Activated CD4-positive, alpha-beta T cell treated with anti-CD3 and anti-CD28 coated beads, Interleukin-2, Interleukin-6, amounts not matched to agents 100 ng/mL and 50 ng/mL, durations not matched to agents 16 hours and 8 hours (primary cell): Measurements from ENCODE around the gene LDLRAD4.

Experiments used
- DNase-seq: peaks from one replicate; pipeline ENCODE4 v3.0.0-alpha.2; 2020

Gene LDLRAD4

DNA sequence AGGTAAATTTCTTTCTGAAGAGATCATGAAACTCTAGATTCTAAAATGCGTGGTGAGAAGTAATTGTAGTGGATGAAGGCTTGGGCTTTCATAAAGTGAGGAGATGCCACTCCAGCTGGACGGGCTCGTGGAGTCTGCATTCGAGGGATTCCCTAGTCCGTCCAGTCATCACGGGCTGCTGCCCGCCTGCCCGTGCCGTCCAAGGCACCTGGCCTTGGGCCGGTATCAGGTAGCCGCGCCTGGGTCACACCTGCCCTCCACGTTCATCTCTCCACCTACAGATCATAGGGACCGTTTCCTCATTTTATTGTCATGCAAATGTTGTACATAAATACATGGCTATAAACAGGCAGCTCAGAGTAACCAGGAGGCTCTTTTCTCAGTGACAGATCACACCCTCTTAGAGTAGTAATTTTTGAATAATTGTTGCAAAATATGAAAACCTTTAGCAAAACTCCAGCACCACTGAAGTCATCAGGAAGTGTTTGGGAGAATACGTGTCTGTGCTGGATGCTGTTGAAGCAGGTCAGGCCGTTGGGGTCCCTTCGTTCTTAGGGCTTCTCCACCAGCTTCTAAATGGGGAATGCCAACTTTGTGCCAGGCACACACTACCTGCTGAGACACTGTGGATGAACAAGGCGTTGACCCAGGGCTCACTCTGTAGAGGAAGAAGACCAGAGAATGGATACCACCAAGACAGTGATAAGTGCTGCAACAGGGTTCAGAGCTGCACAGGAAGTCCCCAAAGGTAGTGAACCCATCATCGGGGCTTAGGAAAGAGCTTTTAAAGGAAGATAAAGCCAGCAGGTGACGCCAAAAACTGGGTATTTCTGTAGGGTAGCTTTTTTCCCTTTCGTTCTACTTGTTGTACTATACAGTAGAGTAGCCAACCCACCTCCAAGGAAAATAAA is 395.3 kb downstream of the LDLRAD4 start:
- DNase-seq, result no peak

DNA sequence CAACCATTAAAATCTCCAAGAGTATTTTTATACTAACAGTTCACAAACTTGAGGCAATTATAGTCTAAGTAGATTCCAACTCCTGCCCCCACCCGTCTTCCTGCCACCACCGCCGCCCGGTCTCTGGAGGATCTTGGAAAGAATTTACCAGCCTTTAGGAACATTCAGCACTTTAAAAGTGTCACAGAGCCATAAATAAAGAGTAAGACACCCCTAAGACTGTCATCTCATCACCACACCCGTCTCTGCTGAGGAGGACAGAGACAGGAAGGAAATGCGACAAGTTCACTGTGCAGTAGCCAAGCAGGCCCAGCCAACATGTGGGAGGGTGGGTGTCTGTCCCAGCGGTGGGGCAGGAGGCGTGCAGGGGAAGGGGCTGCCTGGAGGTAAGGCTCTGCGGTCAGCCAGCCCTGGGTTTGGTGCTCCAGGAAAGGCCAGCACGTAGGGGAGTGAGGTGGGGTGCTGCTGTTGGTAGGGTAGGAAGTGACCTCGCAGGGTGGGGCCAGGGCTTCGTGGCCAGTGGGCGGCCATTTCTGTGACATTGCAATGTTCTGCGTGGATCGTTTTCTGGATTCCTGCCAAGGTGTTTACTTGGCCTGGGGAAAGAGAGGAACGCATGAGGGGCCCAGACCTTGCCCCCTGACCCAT is 396.2 kb downstream of the LDLRAD4 start:
- DNase-seq, result peak; percentile 50

DNA sequence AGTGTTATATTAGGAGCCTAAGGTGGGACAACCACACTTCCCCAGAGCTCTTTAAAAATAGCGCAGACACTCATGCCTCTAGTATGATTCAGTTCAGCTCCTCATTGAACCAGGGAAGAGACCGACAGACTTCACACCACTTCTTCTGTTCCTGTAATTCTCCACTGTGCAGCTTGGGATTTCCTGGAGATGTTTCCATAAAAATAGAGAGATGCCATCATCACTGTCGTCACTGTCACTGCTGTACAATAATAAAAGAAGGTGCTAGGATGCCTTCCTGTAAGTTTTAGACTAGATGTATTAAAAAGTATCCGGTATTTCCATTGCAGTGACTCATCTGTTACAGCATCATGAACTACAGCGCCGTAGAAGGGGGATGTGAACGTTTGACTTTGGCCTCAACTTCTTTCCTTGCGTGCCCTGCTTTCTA is 396.9 kb downstream of the LDLRAD4 start:
- DNase-seq, result peak; percentile 52

DNA sequence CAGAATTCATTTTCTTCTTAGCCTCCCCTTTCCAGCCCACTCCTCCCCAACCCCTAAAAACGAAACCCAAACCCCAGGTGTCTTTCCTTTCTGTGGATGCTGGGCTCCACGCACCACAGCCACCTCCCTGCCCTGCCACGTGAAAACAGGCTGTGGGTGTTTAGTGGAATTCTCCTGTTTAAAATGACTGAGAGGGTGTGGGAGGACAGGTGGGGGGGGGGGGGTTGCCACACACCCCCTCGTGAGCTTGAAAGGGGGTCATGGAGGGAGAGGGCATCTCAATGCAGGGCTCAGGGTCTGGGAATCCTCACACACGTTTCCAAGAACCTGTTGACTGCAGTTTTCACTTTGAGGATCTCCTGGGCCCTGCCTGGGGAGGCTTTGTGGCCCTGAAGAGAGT is 397.5 kb downstream of the LDLRAD4 start:
- DNase-seq, result peak; percentile 34

DNA sequence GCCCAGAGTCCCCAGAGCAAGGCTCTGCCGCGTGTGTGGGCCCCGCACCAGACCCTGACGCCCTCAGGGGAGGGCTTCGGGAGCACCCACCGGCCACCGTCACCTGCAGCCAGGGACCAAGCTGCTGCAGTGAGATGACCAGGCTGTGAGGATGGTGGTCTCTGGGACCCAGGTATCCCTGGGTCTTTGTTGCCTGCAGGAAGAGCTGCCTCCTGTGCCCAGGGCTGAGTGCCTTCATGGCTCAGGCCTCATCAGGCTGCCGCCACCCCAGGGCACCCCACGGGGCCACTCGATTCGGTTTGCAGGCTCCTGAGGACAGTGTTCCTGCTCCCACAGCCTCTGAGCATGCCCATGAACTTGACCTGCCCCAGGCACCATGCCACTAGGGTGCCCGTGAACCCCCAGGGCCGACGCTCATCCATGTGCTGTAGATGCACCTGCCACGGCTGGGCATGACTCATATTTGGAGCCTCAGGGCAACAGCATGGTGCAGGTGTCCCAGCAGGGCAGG is 398.0 kb downstream of the LDLRAD4 start:
- no peak for DNase-seq

DNA sequence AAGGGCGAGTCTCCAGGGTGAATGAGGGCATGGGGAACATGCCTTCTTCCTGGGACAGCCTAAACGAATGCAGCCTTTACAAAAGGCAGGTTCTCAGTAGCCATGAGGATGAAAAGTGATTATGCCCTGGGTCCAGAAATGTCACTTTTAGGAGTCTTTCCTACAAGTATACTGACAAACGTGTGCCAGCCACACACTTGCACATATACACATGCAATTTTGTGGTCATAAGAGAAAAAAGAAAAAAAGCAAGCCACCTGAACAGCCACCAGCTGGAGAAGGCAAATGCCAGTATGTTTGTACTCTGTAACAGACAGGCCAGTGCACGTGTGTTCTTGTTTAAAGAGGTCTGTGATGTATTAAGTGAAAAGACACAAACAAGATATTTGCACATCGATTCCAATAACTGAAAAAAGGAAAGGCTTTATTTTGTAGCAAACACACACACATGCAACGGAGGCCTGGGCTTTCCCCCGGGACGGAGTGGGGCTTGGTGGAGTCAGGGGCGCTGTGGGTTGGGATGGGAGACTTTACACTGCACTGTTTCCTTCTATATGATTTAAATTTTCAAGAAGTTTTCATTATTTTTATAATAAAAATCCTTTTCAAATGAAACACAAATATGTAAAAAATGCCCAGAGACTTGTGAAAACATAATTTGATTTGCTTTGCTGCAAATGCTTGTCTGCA is 399.4 kb downstream of the LDLRAD4 start:
- no peak for DNase-seq

DNA sequence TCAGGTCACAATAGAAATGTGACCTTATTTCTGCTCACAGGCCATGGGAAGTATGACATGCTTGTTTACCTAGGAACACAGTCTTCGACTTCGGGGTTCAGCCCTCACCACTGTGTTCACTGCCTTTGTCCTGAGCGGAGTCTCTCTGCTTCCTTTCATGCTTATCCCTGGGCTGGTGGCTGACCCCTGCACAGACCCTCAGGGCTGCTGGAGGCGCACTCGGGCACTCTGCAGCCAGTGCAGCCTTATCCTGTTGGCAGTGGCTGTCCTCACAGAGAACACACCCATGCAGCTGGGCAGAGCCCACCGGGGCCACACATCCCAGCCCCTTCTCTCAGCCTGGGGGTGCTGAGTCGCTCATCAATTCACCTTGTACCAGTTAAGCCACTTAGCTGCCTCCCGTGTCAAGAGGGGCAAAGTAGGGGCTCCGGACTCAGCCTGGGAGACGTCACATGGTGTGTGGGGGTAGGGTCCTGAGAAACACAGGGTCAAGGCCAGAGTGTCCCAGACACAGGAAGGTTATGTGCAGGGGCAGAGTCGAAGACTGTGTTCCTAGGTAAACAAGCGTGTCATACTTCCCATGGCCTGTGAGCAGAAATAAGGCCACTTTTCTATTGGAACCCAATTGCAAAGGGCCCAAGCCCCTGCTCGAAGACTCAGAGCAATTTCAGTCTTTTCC is 400.3 kb downstream of the LDLRAD4 start:
- DNase-seq, result no peak

DNA sequence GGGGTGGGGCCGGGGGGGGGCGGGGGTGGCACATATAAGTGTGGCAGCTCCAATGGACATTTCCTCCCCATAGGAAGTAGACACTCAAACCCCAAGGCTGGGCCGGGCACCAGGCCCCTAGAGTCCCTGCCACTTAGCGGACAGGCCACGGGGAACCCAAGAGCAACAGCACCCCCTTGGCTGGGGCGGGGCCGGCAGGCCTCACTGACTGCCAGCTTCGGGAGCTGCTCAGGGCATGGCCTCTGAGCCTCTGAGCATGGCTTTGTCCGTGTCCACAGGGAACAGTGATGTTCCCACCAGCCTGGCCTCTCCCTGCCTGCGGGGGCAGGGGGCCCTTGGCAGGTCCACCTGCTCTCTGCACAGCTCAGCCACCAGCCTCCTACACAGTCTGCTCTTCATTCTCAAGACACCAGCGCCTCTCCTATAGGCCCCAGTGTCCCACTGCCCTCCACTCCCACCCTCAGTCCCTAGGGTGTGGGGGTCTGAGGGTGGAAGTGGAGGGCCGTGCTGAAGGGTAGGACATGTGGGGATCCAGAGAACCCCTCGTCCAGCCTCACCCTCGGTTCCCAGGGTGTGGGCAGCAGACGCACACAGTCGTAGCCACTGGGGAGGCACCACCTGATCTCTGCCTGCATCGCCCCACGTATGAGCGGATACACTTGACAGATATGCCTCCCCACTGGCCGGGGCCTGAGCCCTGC is 401.1 kb downstream of the LDLRAD4 start:
- no peak for DNase-seq

DNA sequence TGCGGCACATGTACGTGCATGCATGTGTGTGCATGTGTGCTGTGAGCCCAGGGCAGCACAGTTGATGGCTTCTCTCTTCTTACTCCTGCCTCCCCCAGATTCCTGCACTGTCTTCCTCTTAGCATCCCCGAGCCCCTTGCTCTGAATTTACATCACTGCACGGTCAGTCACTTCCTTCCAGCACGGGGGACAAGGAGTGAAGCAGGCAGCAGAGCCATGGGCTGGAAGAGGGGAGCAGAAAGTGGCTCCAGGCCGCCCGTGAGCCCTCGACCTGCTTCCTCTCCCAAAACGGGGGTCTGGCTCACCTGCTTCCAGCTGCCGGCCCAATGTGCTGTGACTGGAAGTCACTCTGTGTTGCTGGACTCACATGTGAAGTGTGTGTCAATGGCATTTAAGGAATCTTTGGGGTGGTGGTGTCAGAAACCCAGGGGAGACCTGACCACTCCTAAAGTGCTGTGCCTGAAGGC is 401.7 kb downstream of the LDLRAD4 start:
- DNase-seq, result no peak

DNA sequence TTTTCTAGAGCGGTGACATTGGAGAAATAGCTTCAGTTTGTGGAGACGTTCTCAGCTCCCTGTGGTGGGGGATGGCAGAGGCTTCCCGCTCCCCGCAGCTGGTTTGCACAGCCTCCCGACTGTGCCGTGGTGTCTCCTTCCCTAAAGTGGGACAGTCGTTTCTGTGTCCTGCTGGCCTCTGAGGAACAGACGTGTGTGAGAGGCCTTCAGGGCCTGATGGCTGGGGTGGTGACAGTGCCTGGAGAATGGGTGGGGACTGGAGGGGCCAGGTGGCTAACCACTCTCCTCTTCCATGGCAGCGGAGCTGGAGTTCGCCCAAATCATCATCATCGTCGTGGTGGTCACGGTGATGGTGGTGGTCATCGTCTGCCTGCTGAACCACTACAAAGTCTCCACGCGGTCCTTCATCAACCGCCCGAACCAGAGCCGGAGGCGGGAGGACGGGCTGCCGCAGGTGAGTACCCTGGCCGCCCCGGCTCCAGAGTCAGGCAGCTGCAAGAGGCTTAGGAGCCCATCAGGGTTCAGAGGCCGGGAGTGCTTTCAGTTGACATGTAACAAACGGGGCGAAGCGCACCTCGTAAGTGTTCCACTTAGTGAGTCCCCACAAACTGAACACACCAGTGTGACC is 402.4 kb downstream of the LDLRAD4 start:
- DNase-seq, result no peak

DNA sequence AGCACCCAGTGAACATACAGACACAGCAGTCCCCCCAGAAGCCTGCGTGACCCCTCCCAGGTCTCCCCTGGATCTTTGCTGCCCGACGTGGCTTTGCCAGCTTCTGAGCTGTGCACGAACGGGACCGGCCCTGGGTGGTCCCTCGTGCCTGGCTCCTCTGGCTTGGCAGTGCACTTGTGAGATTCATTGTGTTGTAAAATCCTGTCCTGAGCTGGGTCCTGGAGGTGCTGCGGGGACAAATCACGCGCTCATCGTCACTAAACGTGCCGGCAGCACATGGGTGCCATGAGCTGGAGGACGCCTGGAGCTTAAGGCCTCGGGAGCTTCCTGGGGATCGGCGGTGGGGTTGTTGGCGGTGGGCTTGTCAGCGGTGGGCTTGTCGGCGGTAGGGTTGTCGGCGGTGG is 402.9 kb downstream of the LDLRAD4 start:
- DNase-seq, result no peak

DNA sequence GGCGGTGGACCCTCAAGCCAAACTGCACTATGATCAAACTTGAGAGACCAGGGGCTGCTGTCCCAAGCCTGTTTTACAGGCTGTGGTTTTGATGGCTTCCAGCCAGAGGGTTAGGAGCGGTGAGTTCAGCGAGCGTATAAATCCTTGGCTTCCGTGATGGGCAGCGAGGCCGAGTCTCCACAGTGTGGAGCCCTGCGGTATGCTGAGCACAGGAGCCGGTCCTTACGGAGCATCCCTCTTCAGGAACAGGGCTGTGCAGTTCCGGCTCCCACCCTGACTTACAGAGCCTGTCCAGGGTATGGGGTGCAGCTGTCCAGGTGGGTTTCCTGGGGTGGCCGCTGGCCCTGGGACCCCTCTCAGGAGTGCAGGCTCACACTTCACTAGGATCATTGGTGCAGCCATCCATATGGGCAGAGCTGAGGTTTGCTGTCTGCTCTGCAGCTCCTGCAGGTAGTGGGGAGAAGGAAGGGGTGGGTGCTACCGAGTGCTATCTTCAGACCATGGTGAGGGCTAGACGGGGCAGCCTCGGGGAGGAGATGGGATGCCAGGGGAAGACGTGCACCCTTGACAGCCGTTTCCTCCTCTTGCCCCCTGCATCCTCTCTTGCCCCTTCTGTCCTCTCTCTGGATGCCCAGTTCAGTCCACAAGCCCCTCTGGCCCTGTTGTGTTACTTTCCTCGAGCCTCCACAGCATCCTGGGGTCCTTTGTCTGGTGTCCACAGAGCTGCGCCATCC is 403.5 kb downstream of the LDLRAD4 start:
- no peak for DNase-seq

DNA sequence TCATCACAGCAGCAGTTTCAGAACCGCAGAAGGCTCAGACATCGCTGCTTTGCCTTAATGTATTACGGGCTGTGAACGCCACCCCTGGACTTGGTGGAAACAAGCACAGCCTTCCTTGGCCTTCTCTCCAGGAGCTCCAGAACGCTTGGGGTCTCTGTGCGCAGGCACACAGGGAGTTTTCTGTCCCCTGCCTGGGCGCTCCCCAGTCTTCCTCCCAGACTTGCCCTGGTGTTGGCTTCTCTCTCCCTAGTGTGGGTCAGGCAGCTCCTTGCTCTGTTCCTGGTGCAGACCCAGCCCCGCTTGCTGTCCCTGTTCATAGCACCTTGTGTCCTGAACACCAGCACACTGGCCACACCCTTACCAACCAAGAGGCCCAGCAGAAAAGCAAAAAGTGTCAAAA is 404.2 kb downstream of the LDLRAD4 start:
- DNase-seq, result no peak

DNA sequence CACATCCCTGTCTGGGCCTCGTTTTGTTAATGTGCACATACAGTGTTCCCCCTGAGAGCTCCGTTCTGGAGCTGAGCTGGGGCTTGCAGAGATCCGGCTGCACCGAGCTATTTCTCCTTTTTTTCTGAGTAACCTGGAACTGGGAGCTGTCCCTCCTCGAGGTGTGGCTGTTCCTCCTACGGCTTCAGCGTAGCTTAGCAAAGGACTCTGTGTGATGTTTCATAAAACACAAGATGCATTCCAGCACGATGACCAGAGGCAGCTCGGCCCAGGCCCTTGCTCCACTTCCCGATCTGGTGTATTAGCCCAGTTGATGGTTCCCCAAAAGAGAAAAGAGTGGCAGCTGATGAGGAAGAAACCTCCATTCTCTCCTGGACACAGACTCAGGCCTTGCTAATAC is 404.8 kb downstream of the LDLRAD4 start:
- no peak for DNase-seq

DNA sequence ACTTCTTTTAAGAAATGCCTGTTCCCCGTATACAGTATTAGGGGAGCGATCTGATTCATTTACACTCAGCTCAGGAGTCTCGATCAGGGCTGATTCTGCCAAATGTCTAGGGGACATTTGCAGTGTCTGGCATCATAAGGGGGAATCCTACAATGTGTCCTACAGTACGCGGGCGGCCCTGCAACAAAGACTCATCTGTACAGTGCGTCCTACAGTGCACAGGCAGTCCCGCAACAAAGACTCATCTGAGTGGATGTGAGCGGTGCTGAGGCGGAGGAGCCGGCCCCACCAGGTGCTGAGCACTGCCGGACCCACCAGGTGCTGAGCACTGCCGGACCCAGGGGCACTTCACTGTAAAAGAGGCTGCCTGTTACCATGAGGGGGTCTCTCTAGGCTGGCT is 405.3 kb downstream of the LDLRAD4 start:
- no peak for DNase-seq

DNA sequence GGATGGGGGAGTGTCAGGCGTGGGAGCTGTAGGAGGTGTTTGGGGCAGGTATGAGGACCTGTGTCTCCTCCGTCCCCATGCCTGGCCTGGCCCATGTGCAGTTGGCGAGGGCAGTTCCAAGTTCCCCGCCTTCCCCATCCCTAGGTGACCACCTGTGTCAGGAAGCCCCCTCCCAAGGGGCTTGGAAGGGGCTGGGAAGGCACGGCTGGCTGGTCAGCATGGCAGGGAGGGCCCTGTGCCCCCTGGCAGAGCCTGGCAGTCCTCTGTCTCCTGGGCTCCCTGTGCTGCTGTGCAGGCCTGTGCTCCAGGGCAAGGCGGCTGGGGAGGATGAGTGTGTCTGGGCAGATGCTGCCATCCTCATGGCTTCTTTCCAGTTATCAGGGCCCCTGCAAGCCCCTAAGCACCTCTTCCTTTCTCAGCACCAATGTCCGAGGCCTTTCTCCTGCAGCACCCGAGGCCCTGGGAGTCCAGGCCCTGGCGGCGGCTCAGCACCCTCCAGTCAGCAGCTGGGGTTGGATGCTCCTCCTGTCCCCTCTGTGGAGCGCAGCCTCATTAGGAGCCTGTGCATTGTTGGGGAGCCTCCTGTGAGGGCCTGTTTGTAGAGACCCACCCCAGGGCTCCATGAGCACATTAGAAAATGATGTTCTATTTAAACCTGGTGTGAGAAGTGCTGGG is 406.1 kb downstream of the LDLRAD4 start:
- DNase-seq, result no peak

DNA sequence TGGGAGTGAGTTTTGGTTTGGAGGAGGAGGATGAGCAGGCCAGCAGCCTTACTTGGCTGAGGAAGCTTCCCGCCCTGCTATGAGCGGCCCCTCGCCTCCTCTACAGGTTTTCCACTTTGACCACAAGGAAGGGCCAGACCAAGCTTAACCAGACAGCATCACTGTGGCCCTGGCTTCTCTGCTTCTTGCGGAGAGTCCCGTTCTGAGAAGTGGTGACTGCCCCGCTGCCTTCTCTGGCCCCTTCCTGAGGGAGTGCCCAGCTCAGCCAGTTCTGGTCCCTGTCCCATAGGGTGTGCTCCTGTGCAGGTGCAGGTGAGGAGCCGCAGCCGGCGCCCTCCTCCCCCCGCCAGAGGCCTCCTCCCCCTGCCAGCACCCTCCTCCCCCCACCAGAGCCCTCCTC is 406.8 kb downstream of the LDLRAD4 start:
- DNase-seq, result no peak

DNA sequence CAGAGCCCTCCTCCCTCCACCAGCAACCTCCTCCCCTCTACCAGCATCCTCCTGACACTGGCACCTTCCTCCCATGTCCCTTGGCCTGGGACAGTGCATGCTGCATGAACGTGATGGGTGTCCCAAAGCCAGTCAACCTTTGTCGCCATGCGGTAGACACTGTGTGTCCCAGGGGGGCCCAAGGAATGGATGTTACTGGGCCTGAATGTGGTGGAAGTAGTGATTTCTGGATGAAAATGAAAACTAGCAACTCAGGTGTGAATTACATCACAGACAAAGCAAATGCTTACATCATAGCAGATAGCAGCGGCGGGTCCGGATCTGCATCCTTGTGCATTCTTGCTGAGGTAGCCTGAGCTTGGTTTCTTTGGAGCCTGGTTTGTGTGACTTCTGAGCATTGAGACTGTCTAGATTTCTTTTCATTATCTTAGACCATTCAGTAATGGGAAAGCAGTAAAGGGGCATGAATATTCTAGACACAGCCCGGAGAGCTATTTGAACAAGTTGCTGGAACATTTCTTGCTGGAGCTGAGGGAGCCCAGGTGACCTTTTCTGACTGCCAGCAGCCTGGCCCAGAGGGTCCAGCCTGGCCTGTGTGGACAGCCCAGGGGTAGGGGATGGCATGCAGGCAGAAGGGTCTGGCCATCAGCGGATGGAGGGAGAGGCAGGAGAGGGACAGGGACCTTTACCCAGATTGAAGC is 407.4 kb downstream of the LDLRAD4 start:
- no peak for DNase-seq

DNA sequence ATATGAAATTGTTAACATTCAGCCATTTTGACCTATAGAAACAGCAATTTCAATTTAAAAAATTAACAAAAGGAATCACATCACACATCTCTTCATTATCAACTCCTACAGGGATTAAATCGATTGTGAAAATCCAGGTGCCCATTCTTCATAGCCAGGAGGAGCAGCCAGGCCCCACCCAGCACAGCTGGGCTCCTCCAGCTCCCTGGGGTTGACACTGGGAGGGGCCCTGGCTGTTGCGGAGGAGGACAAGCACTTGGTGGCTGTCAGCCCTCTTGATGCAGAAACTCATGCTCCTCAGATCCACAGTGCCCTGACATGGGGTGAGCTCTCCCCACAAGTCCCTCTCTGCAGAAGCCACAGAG is 408.0 kb downstream of the LDLRAD4 start:
- DNase-seq, result no peak

DNA sequence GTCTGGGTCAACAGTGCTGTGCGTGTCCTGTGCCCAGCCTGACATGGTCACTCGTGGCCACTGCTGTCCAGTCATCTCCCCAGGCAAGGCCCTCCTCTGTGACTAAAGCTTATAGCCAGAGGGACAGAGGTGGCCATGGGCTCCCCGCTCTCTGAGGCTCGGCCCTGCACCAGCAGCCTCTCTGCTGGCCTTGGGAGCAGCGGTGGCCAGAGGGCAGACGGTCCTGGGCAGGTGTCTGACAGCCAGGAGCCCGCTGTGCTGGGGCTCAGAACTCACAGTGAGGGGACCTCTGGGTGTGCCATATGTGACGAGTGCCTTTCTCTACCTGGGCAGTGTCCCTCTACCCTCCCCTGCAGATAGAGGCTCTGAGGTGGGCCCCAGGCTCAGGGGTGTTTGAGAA is 409.1 kb downstream of the LDLRAD4 start:
- no peak for DNase-seq
